ENCODE measurements around the gene SPACA4. TPM values are rescaled to one million over a fixed set of nuclear protein-coding genes. Genes with fewer than 3 reads are reported as not detected.
A peak's percentile ranks its signal among the peaks of the same experiment; 100 is the strongest.

The SPACA4 gene
- total RNA-seq, 2 experiments from 2014 or later: not detected

- H3K9me3 Mint-ChIP-seq: no peaks in the 10 kb centered on the region
- CTCF ChIA-PET: no interaction called here
- intact Hi-C loops (cut with micrococcal nuclease): no loop called here
- no peaks in the 10 kb centered on the region for H3K27me3 Mint-ChIP-seq (ENCODE audit: low read depth)
- DNase-seq: no peak
- H3K36me3 Mint-ChIP-seq (ENCODE audit: low read depth): peaks cover 48% of the 10 kb centered on the region
- H3K4me3 Mint-ChIP-seq: peak overlapping the region; percentile 39
- H3K27ac Mint-ChIP-seq: no peak overlapping the region
- peaks cover 32% of the 10 kb centered on the region for H3K4me1 Mint-ChIP-seq (ENCODE audit: low read depth)
These were observed 8.9 kb downstream of the SPACA4 start for GRCh38 chr19:48615231-48616040.

GRCh38 chr19:48616041-48616436 is 9.5 kb downstream of the SPACA4 start:
- no peaks in the 10 kb centered on the region for H3K27me3 Mint-ChIP-seq (ENCODE audit: low read depth)
- H3K4me3 Mint-ChIP-seq: peak overlapping the region; percentile 99
- CTCF ChIA-PET: interaction anchor here (1.2 kb wide), 1 partner anchor 29 kb away, joined by 3 read pairs; no protein-coding TSS in a partner anchor
- intact Hi-C loops (cut with micrococcal nuclease): no loop called here
- H3K36me3 Mint-ChIP-seq (ENCODE audit: low read depth): peaks cover 48% of the 10 kb centered on the region
- H3K9me3 Mint-ChIP-seq: no peaks in the 10 kb centered on the region
- H3K4me1 Mint-ChIP-seq (ENCODE audit: low read depth): peaks cover 32% of the 10 kb centered on the region
- no peak overlapping the region for H3K27ac Mint-ChIP-seq
- DNase-seq: no peak

GRCh38 chr19:48616491-48617056 is 10.0 kb downstream of the SPACA4 start:
- no peaks in the 10 kb centered on the region for H3K27me3 Mint-ChIP-seq (ENCODE audit: low read depth)
- CTCF ChIA-PET: interaction anchor here (1.2 to 1.4 kb wide), 2 partner anchors 8 to 29 kb away, joined by 3 read pairs; no protein-coding TSS in a partner anchor
- H3K36me3 Mint-ChIP-seq (ENCODE audit: low read depth): peaks cover 51% of the 10 kb centered on the region
- H3K27ac Mint-ChIP-seq: peak overlapping the region; percentile 8
- no peaks in the 10 kb centered on the region for H3K9me3 Mint-ChIP-seq
- DNase-seq: no peak
- intact Hi-C loops (cut with micrococcal nuclease): no loop called here
- H3K4me3 Mint-ChIP-seq: peak overlapping the region; percentile 99
- peaks cover 36% of the 10 kb centered on the region for H3K4me1 Mint-ChIP-seq (ENCODE audit: low read depth)

GRCh38 chr19:48617146-48617937 is 10.8 kb downstream of the SPACA4 start:
- Mint-ChIP-seq H3K27ac (peak overlapping the region; percentile 99), H3K4me3 (peak overlapping the region; percentile 99), H3K36me3 (ENCODE audit: low read depth) (peaks cover 55% of the 10 kb centered on the region), H3K27me3 (ENCODE audit: low read depth) (no peaks in the 10 kb centered on the region), H3K4me1 (ENCODE audit: low read depth) (peaks cover 41% of the 10 kb centered on the region), H3K9me3 (no peaks in the 10 kb centered on the region)
- intact Hi-C loops (cut with micrococcal nuclease): no loop called here
- CTCF ChIA-PET: interaction anchor here (1.2 to 1.4 kb wide), 2 partner anchors 9 to 30 kb away, joined by 3 read pairs; no protein-coding TSS in a partner anchor
- DNase-seq: no peak

GRCh38 chr19:48618278-48618915 is 11.9 kb downstream of the SPACA4 start:
- peaks cover 59% of the 10 kb centered on the region for H3K36me3 Mint-ChIP-seq (ENCODE audit: low read depth)
- peak overlapping the region; percentile 99 for H3K27ac Mint-ChIP-seq
- intact Hi-C loops (cut with micrococcal nuclease): loop anchor here (2.0 kb wide), 1 partner anchor 174 kb away; the partner anchor contains the start of gene GRWD1
- H3K27me3 Mint-ChIP-seq (ENCODE audit: low read depth): no peaks in the 10 kb centered on the region
- CTCF ChIA-PET: no interaction called here
- H3K4me3 Mint-ChIP-seq: peak overlapping the region; percentile 99
- DNase-seq: no peak
- peaks cover 47% of the 10 kb centered on the region for H3K4me1 Mint-ChIP-seq (ENCODE audit: low read depth)
- H3K9me3 Mint-ChIP-seq: no peaks in the 10 kb centered on the region

GRCh38 chr19:48618916-48619691 is 12.6 kb downstream of the SPACA4 start, which contains the start of the genes RPL18 and SPHK2:
RPL18 (minus strand) TSS chr19:48619178; CDS start chr19:48619143, 35 bp downstream.
SPHK2 (plus strand) TSS chr19:48619506; CDS start chr19:48620515, 1,009 bp downstream.
- intact Hi-C loops (cut with micrococcal nuclease): loop anchor here (1.0 to 2.0 kb wide), 5 partner anchors 18 to 298 kb away; partner anchors contain the start of genes CYTH2, DBP, GRWD1 and SYNGR4
- peak; percentile 95 for DNase-seq
- Mint-ChIP-seq H3K27me3 (ENCODE audit: low read depth) (no peaks in the 10 kb centered on the region), H3K9me3 (no peaks in the 10 kb centered on the region), H3K36me3 (ENCODE audit: low read depth) (peaks cover 60% of the 10 kb centered on the region), H3K4me3 (peak within 1 kb of the TSS; percentile 99), H3K27ac (peak within 1 kb of the TSS; percentile 99), H3K4me1 (ENCODE audit: low read depth) (peaks cover 53% of the 10 kb centered on the region)
- CTCF ChIA-PET: no interaction called here

GRCh38 chr19:48619692-48620585 is 13.4 kb downstream of the SPACA4 start:
- H3K36me3 Mint-ChIP-seq (ENCODE audit: low read depth): peaks cover 60% of the 10 kb centered on the region
- no peaks in the 10 kb centered on the region for H3K27me3 Mint-ChIP-seq (ENCODE audit: low read depth)
- DNase-seq: no peak
- CTCF ChIA-PET: interaction anchor here (1.0 kb wide), 1 partner anchor 30 kb away, joined by 4 read pairs; no protein-coding TSS in a partner anchor
- peaks cover 60% of the 10 kb centered on the region for H3K4me1 Mint-ChIP-seq (ENCODE audit: low read depth)
- H3K27ac Mint-ChIP-seq: peak overlapping the region; percentile 99
- H3K4me3 Mint-ChIP-seq: peak overlapping the region; percentile 99
- intact Hi-C loops (cut with micrococcal nuclease): loop anchor here (1.0 to 2.0 kb wide), 5 partner anchors 17 to 299 kb away; partner anchors contain the start of genes CYTH2, DBP, GRWD1 and SYNGR4
- H3K9me3 Mint-ChIP-seq: no peaks in the 10 kb centered on the region

- CTCF ChIA-PET: interaction anchor here (1.0 kb wide), 1 partner anchor 35 kb away, joined by 3 read pairs; no protein-coding TSS in a partner anchor
- peak overlapping the region; percentile 95 for H3K27ac Mint-ChIP-seq
- peaks cover 49% of the 10 kb centered on the region for H3K4me1 Mint-ChIP-seq (ENCODE audit: low read depth)
- H3K9me3 Mint-ChIP-seq: no peaks in the 10 kb centered on the region
- DNase-seq: no peak
- no peaks in the 10 kb centered on the region for H3K27me3 Mint-ChIP-seq (ENCODE audit: low read depth)
- H3K4me3 Mint-ChIP-seq: peak overlapping the region; percentile 79
- peaks cover 27% of the 10 kb centered on the region for H3K36me3 Mint-ChIP-seq (ENCODE audit: low read depth)
- intact Hi-C loops (cut with micrococcal nuclease): loop anchor here (1.0 kb wide), 1 partner anchor 14 kb away; the partner anchor contains the start of gene DBP
These were observed 17.1 kb downstream of the SPACA4 start for GRCh38 chr19:48623556-48624066.

- DNase-seq: peak; percentile 98
- Mint-ChIP-seq H3K9me3 (no peaks in the 10 kb centered on the region), H3K4me1 (ENCODE audit: low read depth) (peaks cover 50% of the 10 kb centered on the region), H3K27ac (peak overlapping the region; percentile 95), H3K4me3 (peak overlapping the region; percentile 79), H3K36me3 (ENCODE audit: low read depth) (peaks cover 25% of the 10 kb centered on the region), H3K27me3 (ENCODE audit: low read depth) (no peaks in the 10 kb centered on the region)
- CTCF ChIA-PET: interaction anchor here (1.0 kb wide), 1 partner anchor 35 kb away, joined by 3 read pairs; no protein-coding TSS in a partner anchor
- intact Hi-C loops (cut with micrococcal nuclease): loop anchor here (1.0 kb wide), 1 partner anchor 13 kb away; the partner anchor contains the start of gene DBP
These were observed 17.6 kb downstream of the SPACA4 start for GRCh38 chr19:48624067-48624594.

All from activated naive CD4-positive, alpha-beta T cell treated with anti-CD3 and anti-CD28 coated beads for 36 hours (primary cell).